GM21825 (cell line): ENCODE results near the gene TPSAB1.
"Not testable (repeated sequence)": the region's sequence is repeated elsewhere in the genome, so short reads cannot be mapped to it uniquely, and the experiment has no call there.

ENCODE experiments used
- ATAC-seq: cut with Tn5 transposase; IDR thresholded peaks from one replicate; pipeline ENCODE4 v1.9.1; 2021; ENCODE audit warnings: mild to moderate bottlenecking, moderate library complexity; ENCODE audit not compliant: unreplicated experiment

TPSAB1 gene

GRCh38 chr16:1263591-1264344 lies 23.3 kb downstream of the TPSAB1 start:
- ATAC-seq, result no peak

GRCh38 chr16:1264345-1265089 lies 24.0 kb downstream of the TPSAB1 start:
- ATAC-seq, result no peak

GRCh38 chr16:1265090-1265630 lies 24.7 kb downstream of the TPSAB1 start:
- ATAC-seq, result no peak

DNA sequence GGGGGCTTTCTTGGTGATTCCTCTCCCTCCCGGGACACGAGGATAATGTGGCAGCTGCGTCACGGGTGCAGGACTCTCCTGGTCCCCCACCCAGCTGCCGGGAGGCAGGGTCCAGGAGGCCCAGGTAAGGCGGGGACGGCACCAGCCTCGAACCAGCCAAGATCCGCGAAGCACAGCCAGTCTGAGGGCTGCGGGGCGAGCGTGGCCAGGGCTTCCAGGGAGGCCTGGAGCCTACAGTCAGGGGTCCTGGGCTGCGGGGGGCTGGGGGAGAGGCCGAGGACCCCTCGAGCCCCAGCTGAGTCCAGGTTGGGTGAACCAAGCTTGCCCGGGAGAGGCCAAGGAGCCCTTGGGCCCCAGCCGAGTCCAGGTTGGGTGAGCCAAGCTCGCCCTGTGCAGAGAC lies 25.3 kb downstream of the TPSAB1 start:
- ATAC-seq, result no peak

DNA sequence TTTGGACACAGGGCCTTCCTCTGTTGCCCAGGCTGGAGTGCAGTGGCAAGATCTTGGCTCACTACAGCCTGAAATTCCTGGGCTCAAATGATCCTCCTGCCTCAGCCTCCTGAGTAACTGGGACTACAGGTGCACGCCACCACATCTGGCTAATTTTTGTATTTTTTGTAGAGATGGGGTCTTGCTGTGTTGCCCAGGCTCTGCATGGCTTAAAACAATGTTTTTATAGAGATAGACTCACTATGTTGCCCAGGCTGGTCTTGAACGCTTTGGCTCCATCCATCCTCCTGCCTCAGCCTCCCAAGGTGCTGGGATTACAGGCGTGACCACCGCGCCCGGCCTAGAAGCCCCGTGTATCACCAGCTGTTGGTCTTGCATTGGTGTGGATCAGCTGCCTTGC lies 28.9 kb downstream of the TPSAB1 start:
- ATAC-seq, result not testable (repeated sequence)

- ATAC-seq, result no peak
Measured at GRCh38 chr16:1271380-1271723, 30.8 kb downstream of the TPSAB1 start.

DNA sequence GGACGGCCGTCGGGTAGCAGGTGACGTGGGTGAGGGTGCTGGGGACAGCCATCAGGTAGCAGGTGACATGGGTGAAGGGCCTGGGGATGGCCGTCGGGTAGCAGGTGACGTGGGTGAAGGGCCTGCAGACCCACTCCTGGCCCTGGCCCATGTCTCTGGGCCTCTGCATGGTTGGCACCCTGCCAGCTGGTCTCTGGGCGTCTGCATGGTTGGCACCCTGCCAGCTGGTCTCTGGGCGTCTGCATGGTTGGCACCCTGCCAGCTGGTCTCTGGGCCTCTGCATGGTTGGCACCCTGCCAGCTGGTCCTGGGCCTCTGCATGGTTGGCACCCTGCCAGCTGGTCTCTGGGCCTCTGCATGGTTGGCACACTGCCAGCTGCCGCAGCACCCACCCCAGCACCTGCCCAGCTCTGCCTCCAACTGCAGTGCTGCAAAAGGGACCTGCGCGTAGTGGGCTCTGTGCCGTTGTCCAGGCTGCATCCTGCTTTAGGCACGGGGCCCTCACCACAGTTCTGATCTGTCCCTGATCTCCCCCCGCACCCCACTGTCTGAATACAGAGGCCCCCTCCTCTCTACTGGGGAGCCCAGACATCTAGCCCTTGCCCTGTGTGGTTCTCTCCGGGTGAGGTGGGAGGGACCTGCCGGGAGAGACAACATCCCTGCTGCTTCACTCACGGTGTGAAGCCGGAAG lies 31.4 kb downstream of the TPSAB1 start:
- ATAC-seq, result not testable (repeated sequence)

DNA sequence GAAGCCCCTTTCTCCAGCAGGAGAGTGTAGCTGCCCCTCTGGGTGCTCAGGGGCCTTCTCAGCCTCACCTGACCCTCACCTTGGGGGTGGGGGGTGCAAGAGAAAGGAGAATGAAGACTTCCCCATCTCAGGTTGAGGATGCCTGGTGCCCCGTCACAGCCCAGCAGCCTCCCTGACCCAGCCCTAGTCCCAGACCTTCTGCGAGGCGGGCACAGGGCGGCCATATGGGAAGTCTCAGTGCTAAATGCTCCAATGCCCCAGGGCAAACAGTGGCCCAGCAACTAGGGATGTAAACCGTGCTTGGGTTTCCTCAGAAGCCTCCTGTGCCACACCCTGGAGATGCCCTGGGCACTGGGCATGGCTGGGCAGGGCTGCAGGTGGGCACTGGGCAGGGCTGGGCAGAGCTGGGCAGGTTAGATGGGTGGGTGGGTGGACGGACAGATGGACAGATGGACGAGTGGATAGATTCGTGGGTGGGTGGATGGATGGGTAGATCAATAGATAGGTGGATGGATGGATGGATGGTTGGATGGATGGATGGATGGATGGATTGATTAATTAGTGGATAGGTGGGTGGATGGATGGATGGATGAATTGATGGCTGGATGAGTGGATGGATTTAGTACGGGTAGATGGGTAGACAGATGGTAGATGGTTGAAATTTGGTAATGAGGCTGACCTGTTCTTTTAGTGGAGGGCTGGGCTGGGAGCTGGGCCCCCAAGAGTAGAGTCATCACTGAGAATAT lies 32.1 kb downstream of the TPSAB1 start:
- ATAC-seq, result no peak

DNA sequence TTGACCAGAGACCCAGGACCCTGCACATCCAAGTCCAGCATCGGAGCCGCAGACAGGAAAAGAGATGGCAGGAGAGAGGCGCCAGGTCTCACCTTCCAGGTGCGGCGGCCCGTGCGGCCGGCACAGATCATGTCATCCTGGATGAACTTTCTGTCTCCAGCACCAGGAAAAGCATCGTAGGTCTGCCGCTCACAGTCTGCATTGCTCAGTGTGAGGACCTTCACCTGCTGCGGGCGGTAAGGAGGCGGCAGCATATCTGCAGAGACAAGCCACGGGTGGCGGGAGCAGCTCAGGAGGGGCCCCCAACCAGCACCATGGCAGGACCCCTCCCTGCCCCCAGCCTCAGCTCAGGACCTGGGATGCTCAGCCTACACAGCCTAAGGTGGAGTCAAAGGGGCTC lies 33.3 kb downstream of the TPSAB1 start:
- ATAC-seq, result no peak

DNA sequence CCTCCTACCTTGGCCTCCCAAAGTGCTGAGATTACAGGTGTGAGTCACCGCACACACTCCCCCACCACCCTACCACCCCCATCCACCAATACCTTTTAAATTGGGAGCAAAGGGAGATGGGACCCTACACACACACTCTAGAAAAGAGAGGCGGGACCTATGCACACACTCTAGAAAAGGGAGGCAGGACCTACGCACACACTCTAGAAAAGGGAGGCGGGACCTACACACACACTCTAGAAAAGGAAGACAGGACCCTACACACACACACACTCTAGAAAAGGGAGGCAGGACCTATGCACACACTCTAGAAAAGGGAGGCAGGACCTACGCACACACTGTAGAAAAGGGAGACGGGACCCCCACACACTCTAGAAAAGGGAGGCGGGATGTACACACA lies 34.3 kb downstream of the TPSAB1 start:
- ATAC-seq, result no peak

DNA sequence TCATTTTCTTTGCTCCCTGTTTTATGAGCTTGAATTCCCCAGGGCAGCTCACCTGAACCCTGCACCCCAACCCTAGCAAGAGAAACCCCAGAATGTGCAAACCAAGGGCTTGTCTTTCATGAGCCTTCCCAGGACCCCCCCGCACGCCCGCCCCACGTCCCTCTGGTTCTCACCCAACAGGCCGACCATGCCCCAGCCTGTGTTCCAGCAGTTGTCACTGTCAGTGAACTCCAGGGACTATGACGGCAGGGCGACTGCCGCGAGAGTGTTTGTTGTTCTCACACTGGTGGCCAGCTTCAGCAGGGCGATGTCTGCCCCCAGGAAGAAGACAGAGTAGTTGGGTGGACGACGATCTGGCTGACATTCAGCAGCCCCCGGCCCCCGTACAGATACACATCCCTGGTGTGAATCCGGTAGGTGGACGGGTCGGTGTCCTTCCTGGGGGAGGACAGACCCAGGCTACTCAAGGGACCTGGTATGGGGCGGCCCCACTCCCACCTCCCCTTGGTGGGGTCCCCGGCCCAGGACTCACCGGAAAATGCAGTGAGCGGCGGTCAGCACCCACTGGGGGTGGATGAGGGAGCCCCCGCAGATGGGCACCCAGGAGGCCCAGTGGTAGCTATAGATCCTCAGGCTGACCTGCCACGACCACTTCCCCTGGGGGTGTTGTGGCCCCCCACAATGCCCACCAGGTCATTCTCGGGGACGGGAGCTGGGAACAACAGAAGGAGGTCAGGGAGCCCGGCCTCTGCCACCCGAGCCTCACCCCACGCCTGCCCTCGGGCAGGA lies 35.5 kb downstream of the TPSAB1 start:
- no peak for ATAC-seq

DNA sequence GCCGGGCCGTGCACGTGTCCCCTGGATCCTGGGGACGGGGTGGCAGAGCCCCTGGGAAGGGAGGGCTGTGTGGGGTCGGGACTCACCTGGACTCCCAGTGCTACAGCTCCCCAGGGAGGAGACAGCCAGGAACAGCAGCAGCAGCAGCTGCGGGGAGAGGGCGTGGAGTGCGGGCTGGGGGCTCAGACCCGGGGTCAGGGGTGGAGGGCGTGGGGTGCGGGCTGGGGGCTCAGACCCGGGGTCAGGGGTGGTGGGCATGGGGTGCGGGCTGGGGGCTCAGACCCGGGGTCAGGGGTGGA lies 36.0 kb downstream of the TPSAB1 start:
- no peak for ATAC-seq

GRCh38 chr16:1277151-1277598 lies 36.7 kb downstream of the TPSAB1 start:
- ATAC-seq, result no peak

DNA sequence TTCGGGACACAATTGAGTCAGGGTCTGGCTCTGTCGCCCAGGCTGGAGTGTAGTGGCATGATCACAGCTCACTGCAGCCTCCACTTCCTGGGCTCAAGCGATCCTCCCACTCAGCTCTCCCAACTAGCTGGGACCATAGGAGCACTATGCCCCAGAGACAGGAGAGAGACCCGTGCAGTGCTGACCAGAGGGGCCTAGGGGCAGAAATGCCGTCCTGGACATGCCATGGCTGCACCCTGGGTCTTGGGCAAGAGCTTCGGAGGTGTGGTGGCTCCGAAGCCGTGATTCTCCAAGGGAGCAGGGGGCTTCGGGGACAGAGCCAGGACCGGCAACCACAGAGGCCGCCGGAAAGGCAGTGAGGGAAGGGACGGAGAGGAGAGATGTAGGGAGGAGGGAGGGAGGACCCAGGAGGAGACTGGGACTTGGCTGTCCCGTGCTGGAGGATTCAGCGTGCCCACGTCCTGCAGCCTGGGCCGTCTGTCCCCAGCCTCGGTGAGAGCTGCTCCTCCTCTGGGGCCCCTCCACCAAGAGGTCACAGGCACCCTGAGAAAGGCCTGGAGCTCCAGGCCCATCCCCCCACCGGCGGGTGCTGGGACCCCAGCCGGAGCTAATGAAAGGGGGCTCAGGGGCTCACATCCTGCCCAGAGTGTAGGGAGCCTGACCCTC lies 37.2 kb downstream of the TPSAB1 start:
- no peak for ATAC-seq

DNA sequence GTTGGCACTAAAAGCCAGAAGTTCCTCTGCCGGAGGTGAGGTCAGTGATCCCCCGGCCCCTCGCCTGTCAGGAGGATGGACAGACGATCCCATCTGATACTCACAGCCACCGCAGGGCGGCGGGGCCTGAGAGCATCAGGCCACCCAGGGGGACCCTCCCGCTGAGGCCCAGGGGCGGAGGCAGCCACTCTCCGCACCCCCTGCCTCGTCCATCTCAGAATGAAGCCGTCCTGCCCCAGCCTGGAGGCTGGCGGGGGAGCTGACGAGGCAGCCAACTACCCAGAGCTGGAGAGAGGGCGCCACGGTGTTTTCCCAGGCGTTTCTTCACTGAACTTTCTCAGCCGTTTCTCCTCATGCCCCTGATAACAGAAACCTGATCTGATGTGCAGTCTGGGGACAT lies 38.0 kb downstream of the TPSAB1 start:
- no peak for ATAC-seq

DNA sequence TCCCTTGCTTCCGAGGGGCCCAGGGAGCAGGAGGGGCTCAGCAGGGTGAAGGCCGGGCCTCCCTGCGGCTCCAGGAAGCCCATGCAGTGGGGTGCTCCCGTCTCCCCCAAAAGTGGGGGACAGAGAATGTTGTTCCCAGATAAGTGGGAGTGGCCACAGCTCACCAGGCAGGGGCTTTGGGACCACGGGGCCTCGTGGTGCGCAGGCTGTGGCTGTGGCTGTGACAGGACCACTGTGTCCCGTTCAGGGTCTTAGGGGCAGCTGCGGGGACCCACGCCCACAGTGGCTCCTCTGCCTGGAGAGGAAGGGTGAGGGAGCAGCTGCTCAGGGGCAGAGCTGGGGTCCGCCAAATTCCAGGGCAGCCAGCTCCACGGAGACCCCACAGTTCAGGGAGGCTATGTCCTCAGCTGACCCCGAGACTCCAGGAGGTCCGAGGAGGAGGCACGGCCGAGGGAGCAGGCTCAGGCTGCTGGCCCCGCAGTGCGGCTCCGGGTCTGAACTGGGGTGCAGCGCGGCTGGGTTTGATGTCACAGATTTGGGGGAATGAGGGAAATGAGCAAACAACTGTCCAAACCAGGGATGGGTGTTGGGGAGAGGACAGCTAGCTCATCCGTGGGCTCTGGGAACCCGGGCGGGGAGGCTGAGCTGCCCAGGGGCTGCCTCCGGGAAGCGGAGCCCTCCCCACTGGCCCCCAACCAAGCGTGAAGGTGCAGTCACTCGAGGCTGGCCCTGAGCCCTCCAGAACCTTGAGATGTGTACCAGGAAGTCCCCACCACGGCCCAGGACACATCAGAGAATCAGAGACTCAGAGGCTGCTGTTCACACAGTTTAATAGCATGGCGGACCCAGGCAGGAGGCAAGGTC lies 38.8 kb downstream of the TPSAB1 start:
- ATAC-seq, result no peak

- ATAC-seq, result no peak
Measured at GRCh38 chr16:1279945-1280589, 39.6 kb downstream of the TPSAB1 start.

GRCh38 chr16:1280783-1281182 lies 40.3 kb downstream of the TPSAB1 start:
- no peak for ATAC-seq
